ENCODE data around the gene AMER3. TPM values are rescaled to one million over a fixed set of nuclear protein-coding genes. Genes with fewer than 3 reads are reported as not detected.

The AMER3 gene
- total RNA-seq, 1 donor from 2014 or later: not detected

DNA sequence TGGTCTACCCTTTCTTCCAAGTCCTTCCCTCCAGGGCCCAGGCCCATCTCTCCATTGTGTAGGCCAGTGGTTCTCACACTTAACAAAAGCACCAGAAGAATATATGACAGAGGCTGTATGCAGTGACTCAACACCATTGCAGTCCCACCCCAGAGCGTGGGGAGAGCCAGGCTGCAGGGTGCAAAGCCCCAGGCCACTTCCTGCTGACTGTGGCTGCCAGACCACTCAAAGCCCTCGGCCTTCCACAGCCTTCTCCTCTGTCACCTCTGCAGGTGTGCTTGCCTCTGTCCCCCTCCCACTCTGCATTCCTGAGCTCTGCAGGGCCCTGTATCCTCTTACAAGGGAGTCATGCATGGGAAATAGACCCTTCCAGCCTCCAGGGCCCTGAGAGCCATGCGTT lies 41.0 kb downstream of the AMER3 start:
- H3K4me1 ChIP-seq: peaks cover 18% of the 10 kb centered on the region
- no peak for DNase-seq
- TF ChIP-seq, protein P1, sequence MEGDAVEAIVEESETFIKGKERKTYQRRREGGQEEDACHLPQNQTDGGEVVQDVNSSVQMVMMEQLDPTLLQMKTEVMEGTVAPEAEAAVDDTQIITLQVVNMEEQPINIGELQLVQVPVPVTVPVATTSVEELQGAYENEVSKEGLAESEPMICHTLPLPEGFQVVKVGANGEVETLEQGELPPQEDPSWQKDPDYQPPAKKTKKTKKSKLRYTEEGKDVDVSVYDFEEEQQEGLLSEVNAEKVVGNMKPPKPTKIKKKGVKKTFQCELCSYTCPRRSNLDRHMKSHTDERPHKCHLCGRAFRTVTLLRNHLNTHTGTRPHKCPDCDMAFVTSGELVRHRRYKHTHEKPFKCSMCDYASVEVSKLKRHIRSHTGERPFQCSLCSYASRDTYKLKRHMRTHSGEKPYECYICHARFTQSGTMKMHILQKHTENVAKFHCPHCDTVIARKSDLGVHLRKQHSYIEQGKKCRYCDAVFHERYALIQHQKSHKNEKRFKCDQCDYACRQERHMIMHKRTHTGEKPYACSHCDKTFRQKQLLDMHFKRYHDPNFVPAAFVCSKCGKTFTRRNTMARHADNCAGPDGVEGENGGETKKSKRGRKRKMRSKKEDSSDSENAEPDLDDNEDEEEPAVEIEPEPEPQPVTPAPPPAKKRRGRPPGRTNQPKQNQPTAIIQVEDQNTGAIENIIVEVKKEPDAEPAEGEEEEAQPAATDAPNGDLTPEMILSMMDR (IDR thresholded peaks at IDR 0.05; ENCODE audit: borderline replicate concordance): no peak
- H3K27ac ChIP-seq (replicated peaks): no peak overlapping the region
- H3K4me3 ChIP-seq: no peak overlapping the region
- peaks cover 38% of the 10 kb centered on the region for H3K27me3 ChIP-seq (ENCODE audit: low read depth)
- no peaks in the 10 kb centered on the region for H3K36me3 ChIP-seq
- no peaks in the 10 kb centered on the region for H3K9me3 ChIP-seq (replicated peaks)
- intact Hi-C loops (cut with micrococcal nuclease): loop anchor here (5.0 kb wide), 1 partner anchor 76 kb away; no protein-coding TSS in a partner anchor

DNA sequence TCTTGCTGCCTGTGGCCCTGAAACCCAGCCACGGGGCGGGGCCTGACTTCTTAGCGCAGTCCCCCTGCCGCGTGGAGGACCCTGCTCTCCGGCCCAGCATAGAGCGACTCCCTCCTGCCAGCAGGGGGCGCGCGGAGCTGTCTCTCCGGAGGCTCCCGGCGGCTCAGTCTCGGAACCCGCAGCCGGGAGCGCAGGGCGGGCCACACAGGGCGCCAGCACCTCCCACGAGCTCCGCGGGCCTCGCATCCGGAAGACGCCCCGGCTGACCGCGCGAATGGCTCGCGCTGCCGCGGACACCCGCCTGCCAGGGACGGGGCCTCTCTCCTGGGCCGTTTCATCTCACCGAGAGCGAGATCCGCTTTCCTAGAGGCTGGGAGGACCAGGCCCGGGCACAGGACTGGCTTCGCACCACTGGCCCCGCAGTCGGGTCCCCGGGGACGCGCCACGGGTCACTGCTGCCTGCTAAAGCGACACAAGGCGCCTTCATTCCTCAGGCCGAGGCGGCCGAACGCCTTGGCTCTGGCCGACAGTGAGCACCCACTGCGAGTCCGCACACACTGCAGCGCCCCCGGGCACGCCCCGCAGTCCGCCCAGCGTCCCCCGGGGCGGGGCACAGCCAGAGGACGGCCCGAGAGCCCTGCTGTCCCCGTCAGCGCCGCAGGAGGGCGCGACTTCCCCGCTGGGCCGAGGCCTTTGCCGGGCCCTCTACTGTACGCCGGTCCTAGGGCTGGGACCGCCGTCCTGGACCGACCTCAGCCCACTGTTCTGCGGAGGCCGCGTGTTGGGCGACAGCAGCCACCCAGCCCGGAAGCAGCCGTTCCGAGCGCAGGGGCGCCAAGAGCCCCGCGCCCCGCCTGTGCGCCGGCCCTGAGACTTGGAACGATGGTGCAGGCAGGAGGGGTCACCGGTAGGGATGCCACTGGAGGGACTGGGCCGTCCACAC lies 42.4 kb downstream of the AMER3 start:
- no peaks in the 10 kb centered on the region for H3K36me3 ChIP-seq
- DNase-seq: peak; percentile 93
- TF ChIP-seq, protein P1 (IDR thresholded peaks at IDR 0.05; ENCODE audit: borderline replicate concordance): peak; percentile 79
- peaks cover 18% of the 10 kb centered on the region for H3K4me1 ChIP-seq
- peak overlapping the region; percentile 78 for H3K4me3 ChIP-seq
- H3K9me3 ChIP-seq (replicated peaks): no peaks in the 10 kb centered on the region
- H3K27me3 ChIP-seq (ENCODE audit: low read depth): peaks cover 31% of the 10 kb centered on the region
- intact Hi-C loops (cut with micrococcal nuclease): loop anchor here (5.0 kb wide), 1 partner anchor 75 kb away; no protein-coding TSS in a partner anchor
- peak overlapping the region; percentile 92 for H3K27ac ChIP-seq (replicated peaks)

DNA sequence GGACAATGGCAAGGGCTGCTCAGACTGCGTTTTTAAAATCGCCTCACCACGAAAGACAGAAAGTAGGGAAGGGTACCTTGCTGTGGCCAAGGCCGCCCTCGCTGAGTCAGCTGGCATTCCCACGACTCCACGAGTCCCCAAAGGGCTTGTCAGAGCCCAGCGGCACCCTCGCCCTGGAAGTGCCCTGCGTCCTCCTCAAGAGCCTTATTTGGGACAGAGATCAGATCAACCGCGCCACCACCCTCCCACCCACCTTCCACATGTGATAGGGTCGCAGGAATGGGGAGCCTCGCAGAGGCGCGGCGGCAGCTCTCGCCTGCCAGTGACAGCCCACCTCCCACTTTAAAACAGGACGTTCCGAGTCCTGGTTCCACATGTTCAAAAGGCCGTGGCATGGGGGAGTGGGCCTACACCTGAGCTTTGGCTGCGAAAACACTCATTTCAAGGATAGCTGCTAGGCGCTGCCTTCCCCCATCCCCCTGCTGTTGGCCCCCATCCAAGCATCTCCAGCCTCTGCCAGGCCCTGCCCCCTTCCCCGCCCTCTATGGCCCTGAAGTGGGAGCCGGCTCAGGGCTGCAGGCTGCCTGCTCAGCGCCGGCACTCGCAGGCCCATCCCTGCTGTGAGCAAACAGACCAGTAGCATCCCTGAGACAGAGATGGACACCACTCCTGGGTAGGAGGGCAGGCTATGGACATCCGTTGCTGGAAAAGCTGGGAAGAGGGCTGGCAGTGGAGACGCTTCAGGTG lies 43.3 kb downstream of the AMER3 start:
- Histone ChIP-seq H3K4me1 (peaks cover 18% of the 10 kb centered on the region), H3K27ac (replicated peaks) (peak overlapping the region; percentile 92), H3K27me3 (ENCODE audit: low read depth) (peaks cover 22% of the 10 kb centered on the region), H3K9me3 (replicated peaks) (no peaks in the 10 kb centered on the region), H3K4me3 (peak overlapping the region; percentile 78), H3K36me3 (no peaks in the 10 kb centered on the region)
- DNase-seq: peak; percentile 36
- TF ChIP-seq, protein P1 (IDR thresholded peaks at IDR 0.05; ENCODE audit: borderline replicate concordance): no peak
- intact Hi-C loops (cut with micrococcal nuclease): loop anchor here (5.0 kb wide), 1 partner anchor 74 kb away; no protein-coding TSS in a partner anchor

DNA sequence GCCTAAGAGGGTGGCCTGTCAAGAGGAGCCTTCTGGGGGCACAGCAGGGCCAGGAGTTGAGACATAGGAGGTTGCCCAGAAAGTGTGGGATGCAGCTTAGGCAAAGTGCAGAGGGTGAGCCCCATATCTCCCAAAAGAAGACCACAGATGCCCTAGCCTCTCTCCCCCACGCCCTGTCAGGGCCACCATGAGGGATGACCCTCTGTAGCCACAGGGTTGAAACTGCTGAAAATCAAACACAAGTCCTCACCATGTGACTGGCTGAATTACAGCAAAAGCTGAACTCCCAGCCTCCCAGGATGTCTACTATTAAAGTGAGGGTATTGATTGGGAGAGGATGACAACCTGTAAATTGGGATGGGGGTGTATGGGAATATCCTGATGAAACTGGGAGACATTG lies 44.0 kb downstream of the AMER3 start:
- Histone ChIP-seq H3K4me3 (no peak overlapping the region), H3K27me3 (ENCODE audit: low read depth) (peaks cover 15% of the 10 kb centered on the region), H3K9me3 (replicated peaks) (no peaks in the 10 kb centered on the region), H3K27ac (replicated peaks) (no peak overlapping the region), H3K36me3 (no peaks in the 10 kb centered on the region), H3K4me1 (peaks cover 18% of the 10 kb centered on the region)
- TF ChIP-seq, protein P1 (IDR thresholded peaks at IDR 0.05; ENCODE audit: borderline replicate concordance): no peak
- DNase-seq: no peak
- intact Hi-C loops (cut with micrococcal nuclease): loop anchor here (5.0 kb wide), 1 partner anchor 73 kb away; no protein-coding TSS in a partner anchor

DNA sequence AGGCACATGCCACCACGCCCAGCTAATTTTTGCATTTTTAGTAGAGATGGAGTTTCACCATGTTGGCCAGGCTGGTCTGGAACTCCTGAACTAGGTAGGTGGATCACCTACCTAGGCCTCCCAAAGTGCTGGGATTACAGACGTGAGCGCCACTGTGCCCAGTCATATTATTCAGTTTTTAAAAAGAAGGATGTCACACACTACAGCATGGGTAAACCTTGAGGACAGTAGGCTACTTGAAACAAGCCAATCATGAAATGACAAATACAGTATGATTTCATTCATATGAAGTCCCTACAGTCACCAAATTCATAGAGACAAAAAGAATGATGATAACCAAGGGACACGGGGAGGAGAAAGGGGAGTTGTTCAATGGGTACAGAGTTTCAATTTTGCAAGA lies 50.3 kb downstream of the AMER3 start:
- Histone ChIP-seq H3K9me3 (replicated peaks) (peaks cover 6% of the 10 kb centered on the region), H3K4me3 (no peak overlapping the region), H3K4me1 (no peaks in the 10 kb centered on the region), H3K36me3 (no peaks in the 10 kb centered on the region), H3K27me3 (ENCODE audit: low read depth) (peaks cover 17% of the 10 kb centered on the region), H3K27ac (replicated peaks) (no peak overlapping the region)
- TF ChIP-seq, protein P1 (IDR thresholded peaks at IDR 0.05; ENCODE audit: borderline replicate concordance): no peak
- intact Hi-C loops (cut with micrococcal nuclease): no loop called here
- no peak for DNase-seq
